H9 (cell line): ENCODE results near the gene ZDHHC1. TPM values are rescaled to one million over a fixed set of nuclear protein-coding genes. Genes with fewer than 3 reads are reported as not detected.

Experiments used
- DNase-seq: peaks from one replicate; pipeline ENCODE4 v3.0.0-alpha.2; 2017
- H2AFZ ChIP-seq: one replicate; pipeline ENCODE4 v1.6.1; 2013; ENCODE audit warnings: mild to moderate bottlenecking, low read length, control low read depth, moderate library complexity
- H2AK5ac ChIP-seq: 2 replicates; pipeline ENCODE4 v1.6.1; 2013; ENCODE audit warnings: low read length, control low read depth, mixed read lengths; ENCODE audit not compliant: insufficient read length
- H2BK120ac ChIP-seq: one replicate; pipeline ENCODE4 v1.6.1; 2013; ENCODE audit warnings: low read depth, mild to moderate bottlenecking, low read length, control low read depth, inconsistent platforms; ENCODE audit not compliant: poor library complexity, severe bottlenecking
- H2BK12ac ChIP-seq: 2 replicates; pipeline ENCODE4 v1.6.1; 2013; ENCODE audit warnings: low read length, control low read depth, mixed read lengths, low read depth; ENCODE audit not compliant: insufficient read length
- H2BK15ac ChIP-seq: 2 replicates; pipeline ENCODE4 v1.6.1; 2013; ENCODE audit warnings: low read depth, low read length, control low read depth
- H2BK20ac ChIP-seq: one replicate; pipeline ENCODE4 v1.6.1; 2013; ENCODE audit warnings: low read depth, mild to moderate bottlenecking, low read length, control low read depth, inconsistent platforms; ENCODE audit not compliant: poor library complexity, severe bottlenecking
- H2BK5ac ChIP-seq: 2 replicates; pipeline ENCODE4 v1.6.1; 2013; ENCODE audit warnings: low read length, control low read depth, mixed read lengths; ENCODE audit not compliant: insufficient read length
- H3K14ac ChIP-seq: 2 replicates; pipeline ENCODE4 v1.6.1; 2013; ENCODE audit warnings: low read length, control low read depth; ENCODE audit not compliant: insufficient read depth
- H3K18ac ChIP-seq: 2 replicates; pipeline ENCODE4 v1.6.1; 2013; ENCODE audit warnings: low read depth, mild to moderate bottlenecking, mixed read lengths, low read length, control low read depth; ENCODE audit not compliant: insufficient read length
- H3K23ac ChIP-seq: 2 replicates; pipeline ENCODE4 v1.6.1; 2013; ENCODE audit warnings: low read length, control low read depth, mixed read lengths, low read depth; ENCODE audit not compliant: insufficient read length
- H3K23me2 ChIP-seq: 2 replicates; pipeline ENCODE4 v1.6.1; 2013; ENCODE audit warnings: low read depth, mild to moderate bottlenecking, mixed read lengths, low read length, control low read depth; ENCODE audit not compliant: insufficient read length, poor library complexity, severe bottlenecking
- H3K27ac ChIP-seq: 2 replicates; pipeline ENCODE4 v1.5.1; 2013; ENCODE audit warnings: low read length, control low read depth, mixed read lengths, low read depth; ENCODE audit not compliant: insufficient read length
- H3K27me3 ChIP-seq: 2 replicates; pipeline ENCODE4 v1.6.1; 2013; ENCODE audit warnings: low read length, control low read depth, inconsistent platforms; ENCODE audit not compliant: insufficient read depth
- H3K4ac ChIP-seq: 2 replicates; pipeline ENCODE4 v1.6.1; 2013; ENCODE audit warnings: low read depth, mild to moderate bottlenecking, control low read depth, inconsistent platforms, low read length, moderate library complexity
- H3K4me1 ChIP-seq: 2 replicates; pipeline ENCODE4 v1.6.1; 2013; ENCODE audit warnings: low read length, control low read depth, inconsistent platforms; ENCODE audit not compliant: insufficient read depth
- H3K4me2 ChIP-seq: 2 replicates; pipeline ENCODE4 v1.6.1; 2013; ENCODE audit warnings: low read length, control low read depth, mixed read lengths; ENCODE audit not compliant: insufficient read length, insufficient read depth
- H3K56ac ChIP-seq: 2 replicates; pipeline ENCODE4 v1.6.1; 2013; ENCODE audit warnings: low read depth, mild to moderate bottlenecking, mixed read lengths, low read length, control low read depth; ENCODE audit not compliant: insufficient read length
- H3K79me1 ChIP-seq: 2 replicates; pipeline ENCODE4 v1.6.1; 2013; ENCODE audit warnings: low read depth, mild to moderate bottlenecking, moderate library complexity, low read length, control low read depth, inconsistent platforms; ENCODE audit not compliant: insufficient read depth, poor library complexity, severe bottlenecking
- H3K79me2 ChIP-seq: 2 replicates; pipeline ENCODE4 v1.6.1; 2013; ENCODE audit warnings: low read length, control low read depth, inconsistent platforms; ENCODE audit not compliant: insufficient read depth
- H3K9ac ChIP-seq: 2 replicates; pipeline ENCODE4 v1.6.1; 2013; ENCODE audit warnings: low read length, control low read depth, mixed read lengths; ENCODE audit not compliant: insufficient read length; ENCODE audit errors: extremely low read depth
- H3K9me3 ChIP-seq: one replicate; pipeline ENCODE4 v1.6.1; 2013; ENCODE audit warnings: low read depth, low read length, inconsistent platforms; ENCODE audit not compliant: control insufficient read depth
- H3T11ph ChIP-seq: one replicate; pipeline ENCODE4 v1.6.1; 2013; ENCODE audit warnings: mild to moderate bottlenecking, low read length, control low read depth, inconsistent platforms
- H4K20me1 ChIP-seq: one replicate; pipeline ENCODE4 v1.6.1; 2013; ENCODE audit not compliant: control insufficient read depth, insufficient read length, insufficient read depth
- H4K5ac ChIP-seq: 2 replicates; pipeline ENCODE4 v1.6.1; 2013; ENCODE audit warnings: low read depth, mild to moderate bottlenecking, mixed read lengths, low read length, control low read depth; ENCODE audit not compliant: insufficient read length
- H4K8ac ChIP-seq: replicated peaks from 2 replicates; pipeline ENCODE4 v1.6.1; 2013; ENCODE audit warnings: low read length, control low read depth, mixed read lengths, low read depth; ENCODE audit not compliant: insufficient read length
- H4K91ac ChIP-seq: 2 replicates; pipeline ENCODE4 v1.6.1; 2013; ENCODE audit warnings: low read depth, mild to moderate bottlenecking, moderate library complexity, mixed read lengths, low read length, control low read depth; ENCODE audit not compliant: insufficient read length
- H3K27ac Mint-ChIP-seq, 3 experiments: 2 replicates in 2 of 3; 3 replicates in 1 of 3; pipeline ENCODE4 v1.8.0; 2020 to 2021; ENCODE audit warnings: mixed read lengths in 3 of 3, mild to moderate bottlenecking in 1 of 3, moderate library complexity in 1 of 3
- H3K27me3 Mint-ChIP-seq: 2 replicates; pipeline ENCODE4 v1.8.0; 2021; ENCODE audit warnings: low read depth, mild to moderate bottlenecking, moderate library complexity, mixed read lengths
- H3K36me3 Mint-ChIP-seq, 3 experiments: 2 replicates in 2 of 3; 3 replicates in 1 of 3; pipeline ENCODE4 v1.8.0; 2020 to 2021; ENCODE audit warnings: low read depth in 3 of 3, mixed read lengths in 3 of 3; ENCODE audit not compliant: insufficient read depth in 1 of 3
- H3K4me1 Mint-ChIP-seq, 2 experiments: 2 replicates each; pipeline ENCODE4 v1.8.0; 2020; ENCODE audit warnings: mixed read lengths in 2 of 2
- H3K4me3 Mint-ChIP-seq, 2 experiments: 2 replicates in 1 of 2; 3 replicates in 1 of 2; pipeline ENCODE4 v1.8.0; 2020 to 2021; ENCODE audit warnings: mild to moderate bottlenecking in 2 of 2, mixed read lengths in 2 of 2, moderate library complexity in 1 of 2
- H3K9me3 Mint-ChIP-seq, 2 experiments: 2 replicates in 1 of 2; 3 replicates in 1 of 2; pipeline ENCODE4 v1.8.0; 2020; ENCODE audit warnings: mild to moderate bottlenecking in 2 of 2, mixed read lengths in 2 of 2, moderate library complexity in 1 of 2
- CTCF ChIP-seq: fragments of 200-600 bp; sonication (generic); conservative IDR thresholded peaks from 3 replicates; pipeline ENCODE4 v1.8.0; 2021; ENCODE audit warnings: antibody characterized with exemption, mild to moderate bottlenecking
- WGBS: extraction: QIAGEN DNeasy Blood & Tissue Kit; methylation state at CpG from one replicate; pipeline ENCODE4 v1.1.7; 2013; ENCODE audit warnings: missing lambda C conversion rate, low lambda C conversion rate, mixed read lengths; ENCODE audit not compliant: insufficient read length; ENCODE audit errors: extremely low coverage; 5-methylcytosine and 5-hydroxymethylcytosine counted together
- total RNA-seq: library from RNA; stranded (reverse); gene quantifications from 2 replicates; pipeline ENCODE4 v1.2.1, GENCODE V29; 2021

Gene ZDHHC1
- total RNA-seq, 1 experiment from 2014 or later, result 3.7 TPM

DNA sequence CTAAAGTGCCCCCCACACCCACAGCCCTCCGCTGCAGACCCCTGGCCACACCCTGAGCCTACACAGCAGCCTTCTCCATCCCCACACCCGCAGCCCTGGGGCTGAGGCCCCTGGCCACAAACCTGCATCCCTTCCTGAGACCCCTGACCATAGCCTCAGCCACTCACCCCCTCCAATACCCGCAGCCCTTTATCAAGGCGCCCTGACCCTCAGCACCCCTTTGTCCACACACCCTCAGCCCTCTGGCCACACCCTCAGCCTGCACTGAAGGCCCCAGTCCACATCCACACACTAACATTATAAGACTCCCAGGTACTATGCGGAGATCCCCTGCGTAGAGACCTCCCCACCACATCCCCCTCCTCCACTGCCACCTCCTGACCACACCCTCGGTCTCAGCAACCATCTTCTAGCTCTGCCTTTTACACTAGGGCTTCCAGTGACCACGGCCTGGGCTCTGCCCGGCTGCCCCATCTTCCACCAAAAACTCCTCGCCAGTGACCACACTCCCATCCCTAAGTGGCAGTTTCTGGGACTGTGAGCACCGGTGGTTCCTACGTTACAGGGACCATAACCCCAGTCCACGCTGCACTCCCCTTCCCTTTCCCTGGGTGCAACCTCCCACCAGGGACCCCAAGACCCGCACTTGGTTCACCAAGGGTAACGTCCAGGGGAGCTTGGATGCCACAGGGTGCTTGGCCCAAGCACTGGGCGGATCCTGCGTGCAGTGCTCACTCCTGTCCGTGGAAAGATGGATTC is 23.8 kb downstream of the ZDHHC1 start:
- Histone ChIP-seq H3T11ph (no peak overlapping the region), H3K56ac (no peak overlapping the region), H2AK5ac (no peak overlapping the region), H3K79me2 (no peaks in the 10 kb centered on the region), H3K9ac (no peak overlapping the region), H3K27ac (no peak overlapping the region), H3K27me3 (peaks cover 25% of the 10 kb centered on the region; the same call in 1 of the 2 replicates), H3K18ac (peak overlapping the region; percentile 63), H4K8ac (no peak overlapping the region), H3K4me2 (peak overlapping the region; percentile 12), H3K14ac (peak overlapping the region; percentile 1; the same call in 1 of the 2 replicates), H2BK5ac (no peak overlapping the region), H3K4ac (no peak overlapping the region), H2AFZ (no peak overlapping the region), H2BK15ac (no peak overlapping the region), H2BK12ac (no peak overlapping the region), H3K23me2 (peaks cover 3% of the 10 kb centered on the region), H4K20me1 (no peaks in the 10 kb centered on the region), H3K4me1 (no peaks in the 10 kb centered on the region), H4K91ac (no peak overlapping the region), H4K5ac (no peak overlapping the region), H3K79me1 (no peaks in the 10 kb centered on the region), H2BK20ac (no peak overlapping the region), H3K23ac (no peak overlapping the region), H3K9me3 (no peaks in the 10 kb centered on the region), H2BK120ac (no peak overlapping the region)
- Mint-ChIP-seq H3K27me3 (peaks cover 78% of the 10 kb centered on the region), H3K9me3 (no peaks in the 10 kb centered on the region), H3K4me1 (peaks cover 20 to 41% of the 10 kb centered on the region in 2 experiments), H3K27ac (no peak overlapping the region; a peak in 1 of 7 replicates), H3K4me3 (peak overlapping the region in 1 of 2 experiments; percentile 46; a peak in 2 of 5 replicates), H3K36me3 (no peaks in the 10 kb centered on the region)
- no peak for TF ChIP-seq CTCF
- DNase-seq, result no peak
- no CpG with 5 or more reads among the region's 18 CpGs for WGBS
